HEK293T (cell line): Measurements from ENCODE around the gene HMCN2.

Experiments used
- BHLHE40 ChIP-seq: fragments of 450-650 bp; IDR thresholded peaks from 2 replicates; pipeline ENCODE4 v1.6.1; 2016; ENCODE audit warnings: mild to moderate bottlenecking, moderate library complexity, borderline replicate concordance
- CTBP1 ChIP-seq: fragments of 450-650 bp; IDR thresholded peaks from 2 replicates; pipeline ENCODE4 v1.6.1; 2016; ENCODE audit warnings: borderline replicate concordance
- FOXA1 ChIP-seq: fragments of 450-650 bp; IDR thresholded peaks from 2 replicates; pipeline ENCODE4 v1.6.1; 2016; ENCODE audit warnings: mild to moderate bottlenecking
- FOXM1 ChIP-seq: fragments of 450-650 bp; IDR thresholded peaks from 2 replicates; pipeline ENCODE4 v1.6.1; 2017; ENCODE audit warnings: mild to moderate bottlenecking, borderline replicate concordance
- L3MBTL2 ChIP-seq: fragments of 450-650 bp; conservative IDR thresholded peaks from 2 replicates; pipeline ENCODE4 v1.6.1; 2016; ENCODE audit warnings: mild to moderate bottlenecking
- LEF1 ChIP-seq: fragments of 450-650 bp; IDR thresholded peaks from 2 replicates; pipeline ENCODE4 v1.6.1; 2017; ENCODE audit warnings: mild to moderate bottlenecking, borderline replicate concordance
- PKNOX1 ChIP-seq: fragments of 450-650 bp; IDR thresholded peaks from 2 replicates; pipeline ENCODE4 v1.6.1; 2016
- SP1 ChIP-seq: fragments of 450-650 bp; IDR thresholded peaks from 2 replicates; pipeline ENCODE4 v1.6.1; 2017
- SUZ12 ChIP-seq: fragments of 450-650 bp; IDR thresholded peaks from 2 replicates; pipeline ENCODE4 v1.6.1; 2016; ENCODE audit warnings: mild to moderate bottlenecking
- TARDBP ChIP-seq: fragments of 450-650 bp; IDR thresholded peaks from 2 replicates; pipeline ENCODE4 v1.6.1; 2016

- TF ChIP-seq CTBP1 (no peak), PKNOX1 (no peak), SP1 (no peak), SUZ12 (no peak), FOXM1 (no peak), BHLHE40 (no peak), LEF1 (no peak), FOXA1 (no peak), L3MBTL2 (no peak), TARDBP (no peak)
Measured at GRCh38 chr9:130451509-130452388, 186.2 kb downstream of the HMCN2 start.
